ENCODE measurements around the gene TIAM1.

TIAM1 gene

GRCh38 chr21:31075848-31076247 lies 268.2 kb downstream of the TIAM1 start:
- no peaks in the 10 kb centered on the region for H3K36me3 Mint-ChIP-seq (ENCODE audit: low read depth)
- no peak overlapping the region for H3K4me3 Mint-ChIP-seq
- no peaks in the 10 kb centered on the region for H3K9me3 Mint-ChIP-seq
- no peak overlapping the region for H3K27ac Mint-ChIP-seq
- peaks cover 8% of the 10 kb centered on the region for H3K4me1 Mint-ChIP-seq (ENCODE audit: low read depth)
- H3K27me3 Mint-ChIP-seq = peaks cover 16% of the 10 kb centered on the region

DNA sequence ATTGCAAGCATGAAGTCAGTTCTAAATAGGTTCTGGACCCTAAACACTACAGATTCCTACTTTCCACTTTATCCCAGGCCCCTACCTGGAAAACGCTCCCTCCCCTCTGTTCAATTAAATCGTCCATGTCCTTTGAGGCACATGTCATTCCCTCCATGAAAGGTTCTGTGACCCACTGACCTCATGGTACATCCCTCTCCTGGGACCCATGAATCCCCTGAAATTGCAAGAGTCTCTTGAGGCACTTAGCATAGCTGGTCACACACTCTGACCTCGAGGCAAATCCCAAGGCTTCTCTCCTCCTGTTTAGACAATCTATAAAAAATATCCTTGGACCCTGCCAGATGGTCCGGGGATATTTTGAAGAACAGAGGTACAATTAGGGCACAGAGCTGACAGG lies 271.5 kb downstream of the TIAM1 start:
- H3K27me3 Mint-ChIP-seq = peaks cover 21% of the 10 kb centered on the region
- no peaks in the 10 kb centered on the region for H3K9me3 Mint-ChIP-seq
- H3K27ac Mint-ChIP-seq = no peak overlapping the region
- no peak overlapping the region for H3K4me3 Mint-ChIP-seq
- no peaks in the 10 kb centered on the region for H3K4me1 Mint-ChIP-seq (ENCODE audit: low read depth)
- H3K36me3 Mint-ChIP-seq (ENCODE audit: low read depth) = no peaks in the 10 kb centered on the region
